Right lobe of liver (tissue), 4 donors: ENCODE results near the gene KIF25.

Experiments
- POLR2A ChIP-seq: fragments of 450-650 bp; IDR thresholded peaks from one replicate; pipeline ENCODE4 v1.6.1; 2017; ENCODE audit warnings: antibody characterized with exemption, mild to moderate bottlenecking
- TF ChIP-seq, protein P1 (sequence below), 4 donors: fragments of 200-600 bp in 3 of 4; fragments of 450-650 bp in 1 of 4; IDR thresholded peaks; one replicate each; pipeline versions ENCODE4 v1.5.1 to v1.8.0; 2016 to 2022; ENCODE audit warnings: antibody characterized with exemption in 4 of 4, mild to moderate bottlenecking in 2 of 4
- donor health status: DM: no; HTN: no; CAD: no.
- donor health status: DM: no; HTN: no; CAD: no.
- donor health status: DM: no; HTN: yes; CAD: no.

DNA sequence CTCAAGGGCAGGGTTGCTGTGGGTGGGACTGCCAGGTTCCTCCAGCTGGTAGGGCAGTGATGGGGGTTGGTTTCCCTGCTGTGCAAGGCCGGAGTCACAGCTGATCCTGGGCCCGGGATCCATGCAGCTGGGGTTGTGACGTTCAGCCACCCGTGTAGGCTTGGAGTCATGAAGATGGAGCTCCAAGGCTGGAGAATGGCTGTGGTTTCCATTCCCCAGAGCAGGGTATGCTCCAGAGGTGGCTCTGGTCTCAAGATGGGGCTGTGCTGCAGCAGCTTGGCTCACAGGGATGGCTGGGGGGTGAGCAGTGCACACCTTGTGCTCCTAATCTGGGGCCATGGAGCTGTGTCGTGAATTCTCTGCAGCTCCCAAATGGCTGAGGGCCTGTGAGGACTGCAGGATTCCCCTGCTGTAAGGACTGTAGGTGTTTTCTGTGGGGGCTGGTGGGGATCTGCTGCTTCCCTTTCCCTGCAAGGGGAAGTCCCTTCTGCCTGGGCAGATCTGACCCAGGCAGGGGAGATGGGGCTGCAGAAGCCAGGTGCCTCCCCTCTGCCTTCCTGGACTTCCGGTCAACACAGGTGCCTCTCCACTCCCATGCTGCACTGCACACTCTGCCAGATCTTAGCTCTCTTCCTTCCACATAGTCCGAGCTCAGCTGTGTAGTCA lies 15.9 kb downstream of the KIF25 start:
- TF ChIP-seq, protein P1, sequence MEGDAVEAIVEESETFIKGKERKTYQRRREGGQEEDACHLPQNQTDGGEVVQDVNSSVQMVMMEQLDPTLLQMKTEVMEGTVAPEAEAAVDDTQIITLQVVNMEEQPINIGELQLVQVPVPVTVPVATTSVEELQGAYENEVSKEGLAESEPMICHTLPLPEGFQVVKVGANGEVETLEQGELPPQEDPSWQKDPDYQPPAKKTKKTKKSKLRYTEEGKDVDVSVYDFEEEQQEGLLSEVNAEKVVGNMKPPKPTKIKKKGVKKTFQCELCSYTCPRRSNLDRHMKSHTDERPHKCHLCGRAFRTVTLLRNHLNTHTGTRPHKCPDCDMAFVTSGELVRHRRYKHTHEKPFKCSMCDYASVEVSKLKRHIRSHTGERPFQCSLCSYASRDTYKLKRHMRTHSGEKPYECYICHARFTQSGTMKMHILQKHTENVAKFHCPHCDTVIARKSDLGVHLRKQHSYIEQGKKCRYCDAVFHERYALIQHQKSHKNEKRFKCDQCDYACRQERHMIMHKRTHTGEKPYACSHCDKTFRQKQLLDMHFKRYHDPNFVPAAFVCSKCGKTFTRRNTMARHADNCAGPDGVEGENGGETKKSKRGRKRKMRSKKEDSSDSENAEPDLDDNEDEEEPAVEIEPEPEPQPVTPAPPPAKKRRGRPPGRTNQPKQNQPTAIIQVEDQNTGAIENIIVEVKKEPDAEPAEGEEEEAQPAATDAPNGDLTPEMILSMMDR (IDR thresholded peaks at IDR 0.05) = no peak
- TF ChIP-seq POLR2A = no peak
